ENCODE measurements around the gene AOPEP. TPM values are rescaled to one million over a fixed set of nuclear protein-coding genes. Genes with fewer than 3 reads are reported as not detected.

AOPEP gene
- total RNA-seq, 2 donors from 2014 or later, result 40.4 to 42.1 TPM

GRCh38 chr9:94706922-94707321, 19.6 kb upstream of the AOPEP start:
- intact Hi-C loops (cut with DNase I, micrococcal nuclease), result no loop called here
- no peak for DNase-seq
- ATAC-seq, result no peak

GRCh38 chr9:94713436-94714215, 12.9 kb upstream of the AOPEP start:
- intact Hi-C loops (cut with DNase I, micrococcal nuclease), result no loop called here
- no peak for DNase-seq
- ATAC-seq, result no peak

- ATAC-seq (no peak), DNase-seq (no peak)
- intact Hi-C loops (cut with DNase I, micrococcal nuclease), result no loop called here
These were observed 12.0 kb upstream of the AOPEP start for GRCh38 chr9:94714494-94714893.

- no peak for ATAC-seq
- no peak for DNase-seq
- intact Hi-C loops (cut with DNase I, micrococcal nuclease), result no loop called here
These were observed 8.7 kb upstream of the AOPEP start for GRCh38 chr9:94717761-94718160.

GRCh38 chr9:94718936-94719335, 7.6 kb upstream of the AOPEP start:
- ATAC-seq (peak; percentile 36), DNase-seq (no peak)
- intact Hi-C loops (cut with DNase I, micrococcal nuclease), result no loop called here

GRCh38 chr9:94719878-94720277, 6.6 kb upstream of the AOPEP start:
- ATAC-seq (no peak), DNase-seq (no peak)
- intact Hi-C loops (cut with DNase I, micrococcal nuclease), result no loop called here

GRCh38 chr9:94720846-94721549, 5.5 kb upstream of the AOPEP start:
- intact Hi-C loops (cut with DNase I, micrococcal nuclease), result no loop called here
- ATAC-seq (no peak), DNase-seq (no peak)

- ATAC-seq (no peak), DNase-seq (no peak)
- intact Hi-C loops (cut with DNase I, micrococcal nuclease), result no loop called here
These were observed 4.7 kb upstream of the AOPEP start for GRCh38 chr9:94721754-94722153.

GRCh38 chr9:94725293-94725692, 1.2 kb upstream of the AOPEP start:
- no peak for DNase-seq
- no peak for ATAC-seq
- intact Hi-C loops (cut with DNase I, micrococcal nuclease), result no loop called here

GRCh38 chr9:94728719-94729118, 2.2 kb downstream of the AOPEP start:
- ATAC-seq, result no peak
- intact Hi-C loops (cut with DNase I, micrococcal nuclease), result no loop called here
- no peak for DNase-seq

GRCh38 chr9:94729199-94729598, 2.7 kb downstream of the AOPEP start:
- intact Hi-C loops (cut with DNase I, micrococcal nuclease), result no loop called here
- no peak for ATAC-seq
- no peak for DNase-seq

- no peak for ATAC-seq
- intact Hi-C loops (cut with DNase I, micrococcal nuclease), result no loop called here
- DNase-seq, result no peak
These were observed 7.7 kb downstream of the AOPEP start for GRCh38 chr9:94734054-94734754.

GRCh38 chr9:94736759-94737158, 10.3 kb downstream of the AOPEP start:
- intact Hi-C loops (cut with DNase I, micrococcal nuclease), result no loop called here
- DNase-seq (no peak), ATAC-seq (no peak)

GRCh38 chr9:94740145-94740840, 13.8 kb downstream of the AOPEP start:
- no peak for ATAC-seq
- DNase-seq, result no peak
- intact Hi-C loops (cut with DNase I, micrococcal nuclease), result no loop called here

GRCh38 chr9:94741866-94742265, 15.4 kb downstream of the AOPEP start:
- ATAC-seq, result no peak
- intact Hi-C loops (cut with DNase I, micrococcal nuclease), result no loop called here
- no peak for DNase-seq

- no peak for ATAC-seq
- intact Hi-C loops (cut with DNase I, micrococcal nuclease), result no loop called here
- no peak for DNase-seq
These were observed 16.8 kb downstream of the AOPEP start for GRCh38 chr9:94743035-94743954.

- ATAC-seq (no peak), DNase-seq (no peak)
- intact Hi-C loops (cut with DNase I, micrococcal nuclease), result no loop called here
These were observed 19.5 kb downstream of the AOPEP start for GRCh38 chr9:94745806-94746540.
